GM12892 (cell line): ENCODE data around the gene TRABD2B.

Experiments used
- POLR2A ChIP-seq: IDR thresholded peaks from 2 replicates; pipeline ENCODE4 v1.6.1; 2011; ENCODE audit warnings: low read depth, low read length, control low read depth
- POLR2AphosphoS5 ChIP-seq: IDR thresholded peaks from 2 replicates; pipeline ENCODE4 v1.6.1; 2011; ENCODE audit warnings: low read depth, low read length, control low read depth

GRCh38 chr1:47774986-47775834 lies 222.0 kb downstream of the TRABD2B start:
- TF ChIP-seq POLR2AphosphoS5 = no peak
- no peak for TF ChIP-seq POLR2A
